Hematopoietic multipotent progenitor cell treated with erythropoietin and hydrocortisone succinate and interleukin-3 and kit ligand, for 6 days (in vitro differentiated cells): ENCODE data around the gene PIP.
A peak's percentile ranks its signal among the peaks of the same experiment; 100 is the strongest.
"Not testable (repeated sequence)": the region's sequence is repeated elsewhere in the genome, so short reads cannot be mapped to it uniquely, and the experiment has no call there.

Experiments
- DNase-seq: peaks from one replicate; pipeline ENCODE4 v3.0.0-alpha.2; 2015

Gene PIP, protein sequence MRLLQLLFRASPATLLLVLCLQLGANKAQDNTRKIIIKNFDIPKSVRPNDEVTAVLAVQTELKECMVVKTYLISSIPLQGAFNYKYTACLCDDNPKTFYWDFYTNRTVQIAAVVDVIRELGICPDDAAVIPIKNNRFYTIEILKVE

GRCh38 chr7:143131781-143132180 is at the start of gene PIP:
PIP (plus strand) TSS chr7:143132077; CDS start chr7:143132117, 40 bp downstream.
- DNase-seq, result no peak

DNA sequence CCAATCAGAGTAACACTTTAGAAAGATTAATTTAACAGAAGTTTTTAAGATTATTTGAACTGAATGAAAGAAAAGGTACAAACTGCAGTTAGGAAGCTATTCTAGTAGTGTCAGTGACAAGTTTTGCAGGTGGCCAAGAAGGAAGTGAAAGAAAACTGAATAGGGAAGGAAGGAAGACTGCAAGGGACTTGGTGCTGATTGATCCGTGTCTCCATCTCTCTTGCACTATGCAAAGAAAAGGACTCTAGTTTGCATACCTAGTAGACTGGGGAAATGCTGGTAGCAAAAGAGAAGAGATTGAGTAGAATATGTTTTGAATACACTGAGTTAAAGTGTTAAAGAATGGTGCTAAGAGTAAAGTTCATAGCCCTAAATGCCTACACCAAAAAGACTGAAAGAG is 46.8 kb upstream of the PIP start:
- DNase-seq, result no peak

DNA sequence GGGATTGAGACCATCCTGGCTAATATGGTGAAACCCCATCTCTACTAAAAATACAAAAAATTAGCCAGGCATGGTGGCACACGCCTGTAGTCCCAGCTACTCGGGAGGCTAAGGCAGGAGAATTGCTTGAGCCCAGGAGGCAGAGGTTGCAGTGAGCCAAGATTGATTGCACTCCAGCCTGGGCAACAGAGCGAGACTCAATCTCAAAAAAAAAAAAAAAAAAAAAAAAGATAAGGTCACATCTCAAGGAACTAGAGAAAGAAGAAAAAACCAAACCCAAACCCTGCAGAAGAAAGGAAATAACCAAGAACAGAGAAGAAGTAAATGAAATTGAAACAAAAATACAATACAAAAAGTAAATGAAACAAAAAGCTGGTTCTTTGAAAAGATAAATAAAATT is 46.3 kb upstream of the PIP start:
- DNase-seq, result not testable (repeated sequence)

DNA sequence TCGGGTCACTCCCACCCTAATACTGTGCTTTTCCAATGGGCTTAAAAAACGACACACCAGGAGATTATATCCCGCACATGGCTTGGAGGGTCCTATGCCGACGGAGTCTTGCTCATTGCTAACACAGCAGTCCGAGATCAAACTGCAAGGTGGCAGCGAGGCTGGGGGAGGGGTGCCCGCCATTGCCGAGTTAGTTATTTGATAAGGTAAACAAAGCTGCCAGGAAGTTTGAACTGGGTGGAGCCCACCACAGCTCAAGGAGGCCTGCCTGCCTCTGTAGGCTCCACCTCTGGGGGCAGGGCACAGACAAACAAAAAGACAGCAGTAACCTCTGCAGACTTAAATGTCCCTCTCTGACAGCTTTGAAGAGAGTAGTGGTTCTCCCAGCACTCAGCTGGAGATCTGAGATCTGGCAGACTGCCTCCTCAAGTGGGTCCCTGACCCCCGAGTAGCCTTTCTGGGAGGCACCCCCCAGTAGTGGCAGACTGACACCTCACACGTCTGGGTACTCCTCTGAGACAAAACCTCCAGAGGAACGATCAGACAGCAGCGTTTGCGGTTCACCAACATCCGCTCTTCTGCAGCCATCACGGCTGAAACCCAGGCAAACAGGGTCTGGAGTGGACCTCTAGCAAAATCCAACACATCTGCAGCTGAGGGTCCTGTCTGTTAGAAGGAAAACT is 43.2 kb upstream of the PIP start:
- not testable (repeated sequence) for DNase-seq

DNA sequence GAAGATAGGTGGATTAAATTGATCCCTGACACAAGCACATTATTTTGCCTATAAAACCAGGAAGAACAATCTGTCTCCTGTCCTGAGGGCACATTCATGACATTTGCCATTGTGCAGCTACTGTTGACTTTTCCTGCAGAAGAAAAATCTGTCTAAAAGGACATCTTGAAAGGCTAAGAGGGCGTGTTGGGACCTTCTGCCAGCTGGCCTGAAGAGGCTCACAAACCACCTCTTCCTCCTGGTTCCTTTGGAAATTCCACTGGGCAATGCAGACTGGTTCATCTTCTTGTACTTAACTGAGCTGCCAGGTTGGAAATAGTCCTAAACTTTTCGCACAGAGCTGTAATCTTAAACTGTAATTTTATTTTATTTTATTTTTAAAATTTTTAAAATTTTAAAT is 35.7 kb upstream of the PIP start:
- no peak for DNase-seq

- not testable (repeated sequence) for DNase-seq
These were observed 32.3 kb upstream of the PIP start for GRCh38 chr7:143099579-143099978.

DNA sequence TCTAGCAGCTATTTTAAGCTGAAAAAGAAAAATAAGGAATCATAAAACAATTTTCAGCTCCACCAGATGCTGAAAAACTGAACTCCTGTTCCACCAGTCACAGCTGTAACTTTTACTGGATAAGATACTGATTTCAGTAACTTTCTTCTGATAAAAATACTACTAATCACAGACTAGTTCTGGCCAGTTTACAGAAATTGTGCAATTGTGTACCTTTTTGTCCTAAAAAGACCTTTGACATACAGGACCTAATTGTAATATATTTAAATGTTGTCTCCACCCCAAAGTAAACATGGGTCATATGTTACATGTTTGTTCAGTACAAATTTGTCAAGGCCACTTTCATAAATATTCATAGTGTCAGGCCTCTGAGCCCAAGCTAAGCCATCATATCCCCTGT is 27.1 kb upstream of the PIP start:
- DNase-seq, result no peak

DNA sequence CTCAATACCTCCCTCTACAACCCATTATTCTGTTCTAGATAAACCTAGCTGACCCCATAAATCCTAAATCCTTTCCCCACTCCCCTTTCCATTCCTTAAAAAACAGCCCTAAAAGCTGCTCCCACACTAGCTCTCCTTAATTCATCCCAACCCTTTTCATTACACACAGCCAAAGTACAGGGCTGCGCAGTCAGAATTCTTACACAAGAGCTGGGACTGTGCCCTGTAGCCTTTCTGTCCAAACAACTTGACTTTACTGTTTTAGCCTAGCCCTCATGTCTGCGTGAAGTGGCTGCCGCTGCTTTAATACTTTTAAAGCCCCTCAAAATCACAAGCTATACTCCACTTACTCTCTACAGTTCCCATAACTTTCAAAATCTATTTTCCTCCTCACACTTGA is 23.9 kb upstream of the PIP start:
- not testable (repeated sequence) for DNase-seq

GRCh38 chr7:143117395-143117794 is 14.5 kb upstream of the PIP start:
- DNase-seq, result no peak

DNA sequence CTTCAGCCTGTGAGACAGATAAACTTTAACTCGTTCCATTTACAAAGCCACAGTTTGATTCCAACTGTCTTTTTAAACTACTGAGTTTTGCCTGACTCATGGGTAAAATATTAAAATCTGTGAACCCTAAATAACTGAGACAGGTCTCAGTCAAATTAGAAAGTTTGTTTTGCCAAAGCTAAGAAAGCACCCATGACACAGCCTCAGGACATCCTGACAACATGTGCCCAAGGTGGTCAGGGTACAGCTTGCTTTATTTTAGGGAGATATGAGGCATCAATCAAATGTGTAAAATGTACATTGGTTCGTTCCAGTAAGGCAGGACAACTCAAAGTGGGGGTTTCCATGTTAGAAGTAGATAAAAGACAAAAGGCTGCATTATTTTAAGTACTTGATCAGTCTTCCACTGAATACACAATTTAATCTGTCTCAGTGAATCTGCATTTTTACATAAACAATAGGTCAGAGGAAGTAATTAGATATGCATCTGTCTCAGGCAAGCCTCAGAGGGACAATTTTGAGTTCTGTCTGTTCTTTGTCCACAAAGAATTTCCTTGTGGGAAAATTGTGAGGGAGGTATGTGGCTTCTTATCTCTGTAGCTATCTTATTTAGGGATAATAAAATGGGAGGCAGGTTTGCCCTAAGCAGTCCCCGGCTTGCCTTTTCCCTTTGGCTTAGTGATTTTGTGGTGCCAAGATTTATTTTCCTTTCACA is 11.0 kb upstream of the PIP start:
- no peak for DNase-seq

DNA sequence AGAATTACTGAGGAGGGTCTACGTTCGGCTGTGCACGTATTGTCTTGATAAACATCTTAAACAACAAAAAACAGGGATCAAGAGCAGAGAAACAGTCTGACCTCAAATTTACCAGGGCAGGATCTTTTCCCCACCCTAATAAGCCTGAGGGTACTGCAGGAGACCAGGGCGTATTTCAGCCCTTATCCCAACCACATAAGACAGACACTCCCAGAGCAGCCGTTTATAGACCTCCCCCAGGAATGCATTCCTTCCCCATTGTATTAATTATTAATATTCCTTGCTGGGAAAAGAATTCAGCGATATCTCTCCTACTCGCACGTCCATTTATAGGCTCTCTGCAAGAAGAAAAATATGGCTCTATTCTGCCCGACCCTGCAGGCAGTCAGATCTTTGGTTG is 8.6 kb upstream of the PIP start:
- DNase-seq, result not testable (repeated sequence)

GRCh38 chr7:143126146-143126545 is 5.7 kb upstream of the PIP start:
- DNase-seq, result peak; percentile 67

GRCh38 chr7:143129051-143129450 is 2.8 kb upstream of the PIP start:
- DNase-seq, result no peak

DNA sequence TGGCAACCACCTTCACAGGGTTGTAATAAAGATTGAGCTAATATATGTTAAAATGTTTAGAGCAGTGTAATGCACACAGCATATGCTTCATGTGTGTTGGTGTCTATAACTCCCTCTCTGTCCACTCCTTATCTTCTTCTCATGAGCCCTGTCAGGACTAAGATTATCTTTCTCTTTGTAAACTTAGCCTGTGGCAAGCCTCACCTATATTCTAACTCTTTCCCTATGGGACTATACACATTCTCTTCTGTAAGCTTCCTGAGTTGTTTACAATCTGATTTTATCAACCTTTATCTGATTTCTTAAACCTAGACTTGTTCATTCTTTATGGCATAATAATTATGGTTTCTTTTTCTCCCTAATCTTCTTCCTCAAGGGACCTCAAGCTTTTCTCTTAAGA is 2.4 kb upstream of the PIP start:
- DNase-seq, result no peak

GRCh38 chr7:143130541-143130940 is 1.3 kb upstream of the PIP start:
- DNase-seq, result no peak

GRCh38 chr7:143147070-143147469 is 15.2 kb downstream of the PIP start:
- no peak for DNase-seq

GRCh38 chr7:143148050-143148449 is 16.2 kb downstream of the PIP start:
- DNase-seq, result no peak

GRCh38 chr7:143148651-143149050 is 16.8 kb downstream of the PIP start:
- DNase-seq, result no peak

DNA sequence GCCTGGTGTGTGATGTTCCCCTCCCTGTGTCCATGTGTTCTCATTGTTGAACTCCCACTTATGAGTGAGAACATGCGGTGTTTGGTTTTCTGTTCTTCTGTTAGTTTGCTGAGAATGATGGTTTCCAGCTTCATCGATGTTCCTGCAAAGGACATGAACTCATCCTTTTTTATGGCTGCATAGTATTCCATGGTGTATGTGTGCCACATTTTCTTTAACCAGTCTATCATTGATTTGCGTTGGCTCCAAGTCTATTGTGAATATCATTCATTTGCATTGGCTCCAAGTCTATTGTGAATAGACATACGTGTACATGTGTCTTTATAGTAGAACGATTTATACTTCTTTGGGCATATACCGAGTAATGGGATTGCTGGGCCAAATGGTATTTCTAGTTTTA is 18.8 kb downstream of the PIP start:
- not testable (repeated sequence) for DNase-seq

DNA sequence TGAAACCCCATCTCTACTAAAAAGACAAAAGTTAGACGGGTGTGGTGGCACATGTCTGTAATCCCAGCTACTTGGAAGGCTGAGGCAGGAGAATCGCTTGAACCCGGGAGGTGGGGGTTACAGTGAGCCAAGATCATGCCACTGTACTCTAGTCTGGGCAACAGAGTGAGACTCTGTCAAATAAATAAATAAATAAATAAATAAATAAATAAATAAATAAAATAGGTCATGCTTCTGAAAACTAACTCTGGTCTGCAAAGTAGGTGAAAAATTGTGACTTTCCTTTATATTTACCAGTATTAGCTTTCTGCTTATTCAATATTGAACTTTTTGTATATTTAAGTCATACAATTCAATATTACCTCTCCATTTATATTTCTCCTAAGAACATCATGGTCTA is 26.7 kb downstream of the PIP start:
- DNase-seq, result not testable (repeated sequence)

- DNase-seq, result no peak
These were observed 39.8 kb downstream of the PIP start for GRCh38 chr7:143171697-143172096.

DNA sequence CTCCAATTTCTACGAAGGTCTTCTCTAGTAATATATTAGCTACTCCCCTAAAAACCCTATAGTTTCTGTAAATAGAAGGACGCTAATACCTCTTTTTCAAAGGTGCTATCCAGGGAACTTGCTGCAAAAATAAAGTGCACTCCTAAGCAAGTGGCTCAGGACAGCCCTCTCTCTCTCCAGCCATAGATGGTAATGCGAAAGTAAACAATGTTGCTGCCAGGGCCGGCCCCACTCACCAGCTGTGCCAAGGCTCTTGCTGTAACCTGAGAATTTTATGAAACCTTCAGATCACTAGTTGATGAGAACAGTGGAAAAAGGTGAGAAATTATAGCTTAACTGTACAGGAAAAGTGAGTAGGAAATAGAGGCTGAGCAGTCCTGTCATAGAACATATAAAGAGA is 40.5 kb downstream of the PIP start:
- no peak for DNase-seq

- no peak for DNase-seq
These were observed 44.3 kb downstream of the PIP start for GRCh38 chr7:143176128-143176527.

DNA sequence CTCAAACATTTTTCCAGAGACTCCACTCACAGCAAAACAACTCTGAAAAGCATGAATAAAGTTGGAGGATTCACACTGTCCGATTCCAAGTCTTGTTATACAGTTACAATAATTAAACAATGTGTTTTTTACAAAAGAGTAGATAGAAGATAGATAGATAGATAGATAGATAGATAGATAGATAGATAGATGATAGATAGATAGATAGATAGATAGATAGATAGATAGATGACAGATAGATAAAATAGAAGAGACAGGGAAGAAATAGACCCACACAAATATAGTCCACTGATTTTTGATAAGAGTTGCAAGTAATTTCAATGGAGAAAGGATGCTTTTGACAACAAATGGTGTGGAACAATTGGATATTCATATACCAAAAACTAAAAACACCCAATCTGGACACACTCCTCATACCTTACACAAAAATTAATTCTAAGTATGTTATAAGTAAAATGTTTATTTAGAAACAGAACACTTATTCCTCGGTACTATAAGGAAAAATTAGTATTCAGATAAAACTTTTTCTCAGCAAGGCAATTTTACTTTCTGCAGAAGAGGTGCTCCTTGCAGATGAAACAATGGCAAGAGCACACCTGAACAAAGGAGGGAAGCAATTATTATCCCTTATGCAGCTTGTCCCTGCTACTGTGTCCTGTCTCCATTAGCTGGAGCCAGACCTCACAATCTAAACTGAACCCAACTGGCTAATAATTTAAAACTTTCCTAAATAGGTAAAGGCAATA is 45.7 kb downstream of the PIP start:
- peak; percentile 10 for DNase-seq
